ENCODE measurements around the gene IKZF3.

GRCh38 chr17:39781861-39782213 is 82.3 kb downstream of the IKZF3 start:
- TF ChIP-seq CTCF (IDR thresholded peaks at IDR 0.05): no peak
- no peak for TF ChIP-seq POLR2A (IDR thresholded peaks at IDR 0.05)
